ENCODE results near the gene LRRK1. TPM values are rescaled to one million over a fixed set of nuclear protein-coding genes. Genes with fewer than 3 reads are reported as not detected.

The LRRK1 gene
- total and polyA plus RNA-seq, 2 of the 4 experiments (the other 2 are of a cell fraction): 3.0 to 5.8 TPM

DNA sequence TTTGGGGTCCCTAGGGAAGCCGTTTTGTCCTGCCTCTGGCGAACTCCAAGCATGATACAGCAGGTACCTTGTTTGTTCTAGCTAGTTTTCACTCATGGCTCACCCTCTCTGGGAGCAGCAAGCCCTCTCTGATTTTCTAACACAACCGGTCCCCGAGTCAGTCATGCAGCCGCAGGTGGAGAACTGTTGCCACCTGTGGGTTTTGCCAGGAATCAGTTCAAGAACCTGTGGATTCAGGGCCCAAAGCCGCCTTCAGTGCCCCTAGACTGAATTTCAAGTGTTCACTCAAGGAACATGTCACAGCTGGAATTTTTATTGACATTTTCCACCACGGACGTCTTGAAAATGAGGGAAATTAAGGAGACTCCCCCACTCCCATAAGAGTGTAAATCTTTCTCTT, 13.3 kb upstream of the LRRK1 start:
- Histone ChIP-seq H3K18ac (ENCODE audit: low read depth, low read length) (no peak overlapping the region), H3K56ac (ENCODE audit: extremely low read depth, insufficient read depth, low read length) (no peak overlapping the region), H3K9me3 (ENCODE audit: control insufficient read depth, insufficient read depth, low read length) (no peaks in the 10 kb centered on the region), H2BK120ac (ENCODE audit: low read depth, low read length) (no peak overlapping the region), H4K91ac (ENCODE audit: insufficient read depth, low read depth, low read length) (no peak overlapping the region), H3K14ac (replicated peaks; ENCODE audit: low read depth, low read length) (no peak overlapping the region), H2AFZ (replicated peaks; ENCODE audit: low read length, poor library complexity) (no peak overlapping the region), H3K4me1 (ENCODE audit: control insufficient read depth, insufficient read depth, low read length) (peaks cover 5% of the 10 kb centered on the region), H3K36me3 (ENCODE audit: control insufficient read depth, insufficient read depth, low read length) (no peaks in the 10 kb centered on the region), H4K20me1 (ENCODE audit: insufficient read depth, low read length) (no peaks in the 10 kb centered on the region), H3K4me3 (ENCODE audit: insufficient read depth, low read depth, low read length) (no peak overlapping the region), H2BK20ac (ENCODE audit: low read depth, low read length) (no peak overlapping the region), H2AK5ac (ENCODE audit: low read depth, low read length) (no peak overlapping the region), H4K8ac (ENCODE audit: low read depth in 2 of 2, low read length in 2 of 2) (no peak overlapping the region), H3K4me2 (ENCODE audit: low read depth, low read length) (no peak overlapping the region), H3K9ac (ENCODE audit: low read depth, low read length) (no peak overlapping the region), H2AK9ac (replicated peaks; ENCODE audit: low read depth, low read length, poor library complexity) (peak overlapping the region; percentile 32), H3K23ac (ENCODE audit: low read depth, low read length) (no peak overlapping the region), H2BK15ac (ENCODE audit: low read depth, low read length) (no peak overlapping the region), H4K5ac (ENCODE audit: low read depth, low read length) (no peak overlapping the region), H3K4ac (ENCODE audit: low read depth, low read length) (no peak overlapping the region), H3K27ac (ENCODE audit: insufficient read depth, low read length) (no peak overlapping the region), H3K9me1 (ENCODE audit: insufficient read depth, low read length) (peaks cover 4% of the 10 kb centered on the region), H3K79me1 (ENCODE audit: low read depth in 1 of 2, low read length in 2 of 2) (no peaks in the 10 kb centered on the region), H2BK5ac (ENCODE audit: low read depth, low read length, poor library complexity, severe bottlenecking) (no peak overlapping the region), H3K27me3 (ENCODE audit: control insufficient read depth, insufficient read depth, low read length) (0 out of 2 replicates have a peak, but pooled peaks cover 1% of the 10 kb centered on the region)
- no TSS peak for BruUV-seq (replicated peaks)
- in situ Hi-C loops (cut with MboI; ENCODE audit: low sequenced_read_pairs) (loop anchor here (25.0 kb wide), 1 partner anchor 356 kb away; the partner anchor contains the start of gene CHSY1), intact Hi-C loops (cut with micrococcal nuclease) (no loop called here), dilution Hi-C loops (cut with HindIII; ENCODE audit: low sequenced_read_pairs, unreplicated experiment) (no loop called here)
- ChIA-PET POLR2A (ENCODE audit: unreplicated experiment) (interaction anchor here (0.5 kb wide), 1 partner anchor 9 kb away, joined by 4 read pairs; no protein-coding TSS in a partner anchor), CTCF (interaction anchor here (0.6 to 1.3 kb wide), 2 partner anchors 33 to 102 kb away, joined by 3 to 4 read pairs; no protein-coding TSS in a partner anchor)
- 69% methylated on average over 3 of the region's 8 CpGs; no CpG with 5 or more reads in 1 of the 2 experiments for WGBS, 2 experiments (ENCODE audit: extremely low coverage in 2 of 2, insufficient read length in 1 of 2)
- ATAC-seq (ENCODE audit: low read depth) (no peak), DNase-seq (no peak)
- no peak for TF ChIP-seq MAFK (IDR thresholded peaks at IDR 0.05; ENCODE audit: low read depth, low read length)
- no peak for TF ChIP-seq CHD1 (IDR thresholded peaks at IDR 0.05; ENCODE audit: low read depth, low read length)
- TF ChIP-seq RCOR1 (IDR thresholded peaks at IDR 0.05; ENCODE audit: insufficient replicate concordance, low read length): no peak
- TF ChIP-seq FOS (IDR thresholded peaks at IDR 0.05; ENCODE audit: low read depth, low read length): no peak
- TF ChIP-seq MXI1 (IDR thresholded peaks at IDR 0.05; ENCODE audit: borderline replicate concordance, low read depth, low read length): no peak
- no peak for TF ChIP-seq POLR2A (IDR thresholded peaks at IDR 0.05; ENCODE audit: low read depth, low read length)
- no peak for TF ChIP-seq RFX5 (IDR thresholded peaks at IDR 0.05; ENCODE audit: low read depth, low read length)
- TF ChIP-seq SMC3 (IDR thresholded peaks at IDR 0.05; ENCODE audit: low read depth, low read length): no peak
- TF ChIP-seq BHLHE40 (IDR thresholded peaks at IDR 0.05; ENCODE audit: low read depth, low read length): no peak
- no peak for TF ChIP-seq CEBPB (IDR thresholded peaks at IDR 0.05; ENCODE audit: low read depth, low read length)
- TF ChIP-seq NFE2L2 (IDR thresholded peaks at IDR 0.05; ENCODE audit: low read depth, low read length): no peak
- TF ChIP-seq, protein P1, sequence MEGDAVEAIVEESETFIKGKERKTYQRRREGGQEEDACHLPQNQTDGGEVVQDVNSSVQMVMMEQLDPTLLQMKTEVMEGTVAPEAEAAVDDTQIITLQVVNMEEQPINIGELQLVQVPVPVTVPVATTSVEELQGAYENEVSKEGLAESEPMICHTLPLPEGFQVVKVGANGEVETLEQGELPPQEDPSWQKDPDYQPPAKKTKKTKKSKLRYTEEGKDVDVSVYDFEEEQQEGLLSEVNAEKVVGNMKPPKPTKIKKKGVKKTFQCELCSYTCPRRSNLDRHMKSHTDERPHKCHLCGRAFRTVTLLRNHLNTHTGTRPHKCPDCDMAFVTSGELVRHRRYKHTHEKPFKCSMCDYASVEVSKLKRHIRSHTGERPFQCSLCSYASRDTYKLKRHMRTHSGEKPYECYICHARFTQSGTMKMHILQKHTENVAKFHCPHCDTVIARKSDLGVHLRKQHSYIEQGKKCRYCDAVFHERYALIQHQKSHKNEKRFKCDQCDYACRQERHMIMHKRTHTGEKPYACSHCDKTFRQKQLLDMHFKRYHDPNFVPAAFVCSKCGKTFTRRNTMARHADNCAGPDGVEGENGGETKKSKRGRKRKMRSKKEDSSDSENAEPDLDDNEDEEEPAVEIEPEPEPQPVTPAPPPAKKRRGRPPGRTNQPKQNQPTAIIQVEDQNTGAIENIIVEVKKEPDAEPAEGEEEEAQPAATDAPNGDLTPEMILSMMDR (conservative IDR thresholded peaks at IDR 0.05; ENCODE audit: low read depth, low read length): no peak
- no peak for TF ChIP-seq RAD21 (IDR thresholded peaks at IDR 0.05; ENCODE audit: low read length)
- TF ChIP-seq MAZ (IDR thresholded peaks at IDR 0.05; ENCODE audit: borderline replicate concordance, low read depth, low read length): no peak
- TF ChIP-seq USF2 (IDR thresholded peaks at IDR 0.05; ENCODE audit: low read depth, low read length): no peak
- TF ChIP-seq, protein P2, sequence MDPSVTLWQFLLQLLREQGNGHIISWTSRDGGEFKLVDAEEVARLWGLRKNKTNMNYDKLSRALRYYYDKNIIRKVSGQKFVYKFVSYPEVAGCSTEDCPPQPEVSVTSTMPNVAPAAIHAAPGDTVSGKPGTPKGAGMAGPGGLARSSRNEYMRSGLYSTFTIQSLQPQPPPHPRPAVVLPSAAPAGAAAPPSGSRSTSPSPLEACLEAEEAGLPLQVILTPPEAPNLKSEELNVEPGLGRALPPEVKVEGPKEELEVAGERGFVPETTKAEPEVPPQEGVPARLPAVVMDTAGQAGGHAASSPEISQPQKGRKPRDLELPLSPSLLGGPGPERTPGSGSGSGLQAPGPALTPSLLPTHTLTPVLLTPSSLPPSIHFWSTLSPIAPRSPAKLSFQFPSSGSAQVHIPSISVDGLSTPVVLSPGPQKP (IDR thresholded peaks at IDR 0.05; ENCODE audit: borderline replicate concordance, low read depth, low read length): no peak
